Mucosa of gallbladder (tissue), 1 donor: ENCODE data around the gene ING5. TPM values are rescaled to one million over a fixed set of nuclear protein-coding genes. Genes with fewer than 3 reads are reported as not detected.
A peak's percentile ranks its signal among the peaks of the same experiment; 100 is the strongest.
"Not testable (repeated sequence)": the region's sequence is repeated elsewhere in the genome, so short reads cannot be mapped to it uniquely, and the experiment has no call there.

ENCODE experiments used
- DNase-seq: peaks from one replicate; pipeline ENCODE4 v3.0.0-alpha.2; 2020; ENCODE audit warnings: low spot score
- total RNA-seq: library from RNA; stranded (reverse); gene quantifications from one replicate; pipeline ENCODE4 v1.2.1, GENCODE V29; 2021
- donor health status: DM: no; HTN: no; CAD: no.

The ING5 gene
- total RNA-seq: 47.4 TPM

- DNase-seq: peak; percentile 97
Observed at GRCh38 chr2:241701399-241702154, at the start of gene ING5. Gene ING5 (plus strand): TSS chr2:241702039. CDS start chr2:241702066, 27 bp downstream.

- DNase-seq: no peak
Observed at GRCh38 chr2:241652142-241652541, 49.7 kb upstream of the ING5 start.

GRCh38 chr2:241652722-241653121 lies 49.1 kb upstream of the ING5 start:
- no peak for DNase-seq

DNA sequence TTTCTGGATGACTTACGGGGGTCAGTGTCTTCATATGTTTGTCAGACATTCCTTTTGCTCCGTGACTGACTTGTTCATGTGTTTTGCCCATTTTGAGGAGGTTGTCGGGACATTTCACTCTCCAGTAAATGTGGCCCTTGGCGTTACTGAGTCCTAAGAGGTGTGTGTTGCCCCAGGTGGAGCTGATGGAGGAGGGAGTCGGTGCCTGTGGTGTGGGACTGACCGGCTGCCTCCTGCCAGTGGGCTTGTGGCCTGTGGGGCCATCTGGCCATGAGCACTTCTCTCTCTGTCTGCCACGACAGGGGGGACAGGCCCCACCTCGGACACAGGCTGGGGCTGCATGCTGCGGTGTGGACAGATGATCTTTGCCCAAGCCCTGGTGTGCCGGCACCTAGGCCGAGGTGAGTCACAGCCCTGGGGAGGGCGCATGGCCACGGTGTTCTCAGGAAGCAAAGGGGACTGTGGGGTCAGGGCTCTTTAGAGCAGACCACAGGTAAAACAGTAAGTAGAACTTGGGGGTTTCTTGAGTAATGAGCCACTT lies 48.6 kb upstream of the ING5 start:
- DNase-seq: no peak

- no peak for DNase-seq
Observed at GRCh38 chr2:241654551-241654950, 47.3 kb upstream of the ING5 start.

DNA sequence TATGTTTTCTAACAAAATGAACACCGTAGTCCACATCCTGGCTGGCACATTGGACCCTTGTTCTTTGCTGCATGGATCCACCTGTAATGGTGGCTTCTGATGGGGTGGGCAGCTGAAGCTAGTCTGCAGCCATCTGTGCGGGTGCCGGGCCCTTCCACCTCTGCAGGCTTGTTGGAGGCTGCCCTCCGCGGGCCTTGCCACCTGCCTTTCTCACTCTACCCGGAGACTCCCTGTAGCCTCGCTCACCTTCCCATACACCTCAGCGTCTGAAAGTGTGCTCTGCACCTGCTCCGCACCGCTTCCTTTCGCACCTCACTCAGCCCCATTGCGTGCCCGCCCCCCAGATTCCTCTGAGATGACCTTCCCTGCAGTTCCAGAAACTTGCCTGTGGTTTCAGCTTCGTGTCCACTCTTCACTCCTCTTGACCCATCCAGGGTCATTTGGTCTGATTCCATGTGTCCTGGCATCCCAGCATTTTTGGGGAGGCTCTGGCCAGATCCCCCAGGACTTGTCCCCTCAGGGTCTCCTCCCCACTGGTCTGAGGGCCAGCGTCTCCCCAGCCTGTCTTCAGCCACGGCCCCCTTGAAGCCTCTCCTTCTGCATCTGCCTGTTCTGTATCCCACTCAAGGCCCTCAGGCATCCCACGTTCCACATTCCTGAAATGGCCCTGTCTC lies 46.2 kb upstream of the ING5 start:
- DNase-seq: no peak

GRCh38 chr2:241656190-241656741 lies 45.6 kb upstream of the ING5 start:
- no peak for DNase-seq

DNA sequence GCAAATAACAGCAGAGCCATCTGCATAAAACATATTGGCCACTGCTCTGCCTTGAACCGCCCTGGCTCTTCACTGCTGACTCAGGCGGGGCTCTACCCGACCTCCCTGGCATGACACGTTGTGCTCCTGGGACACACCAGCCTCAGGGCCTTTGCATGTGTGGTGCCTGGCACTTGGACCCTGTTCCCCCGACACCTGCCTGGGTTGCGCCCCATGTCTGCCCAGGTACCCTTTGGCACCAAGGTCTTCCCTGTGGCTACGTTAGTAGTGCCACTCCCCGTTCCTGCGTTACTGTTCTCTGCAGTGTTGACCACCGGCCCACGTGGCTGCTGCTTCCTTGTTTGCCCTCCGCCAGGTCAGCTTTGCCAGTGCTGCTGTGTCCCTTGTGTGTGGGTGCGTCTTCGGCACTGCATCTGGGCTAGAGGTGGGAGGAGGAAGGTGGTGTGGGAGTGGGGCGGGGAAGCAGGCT lies 44.0 kb upstream of the ING5 start:
- no peak for DNase-seq

- DNase-seq: no peak
Observed at GRCh38 chr2:241658296-241658695, 43.5 kb upstream of the ING5 start.

DNA sequence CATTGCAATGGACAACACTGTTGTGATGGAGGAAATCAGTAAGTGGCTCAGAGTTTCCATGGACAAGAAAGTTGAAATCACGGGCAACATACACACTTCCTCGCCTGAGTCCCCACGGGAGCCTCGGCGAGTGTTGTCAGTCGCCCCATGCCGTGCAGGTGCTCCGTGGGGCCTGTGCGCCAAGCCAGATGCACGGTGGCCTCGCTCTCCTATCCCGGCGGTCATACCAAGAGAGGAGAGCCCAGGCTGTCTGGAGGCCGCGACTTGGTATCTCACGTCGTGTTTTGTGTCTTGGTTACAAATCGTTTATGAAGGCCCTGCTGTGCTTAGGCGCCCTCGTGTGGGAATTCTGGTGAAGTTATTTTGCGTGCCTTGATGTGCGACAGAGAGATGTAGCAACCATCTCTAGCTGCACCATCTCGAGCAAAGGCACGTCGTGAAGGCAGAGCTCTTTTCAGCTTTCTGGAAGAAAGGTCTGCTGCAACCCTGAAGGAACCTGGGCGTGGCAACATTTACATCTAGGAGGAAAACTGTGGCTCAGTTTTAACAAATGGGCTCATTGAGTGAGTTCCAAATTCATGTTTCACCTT lies 42.6 kb upstream of the ING5 start:
- peak; percentile 67 for DNase-seq

GRCh38 chr2:241660593-241661213 lies 41.1 kb upstream of the ING5 start:
- no peak for DNase-seq

DNA sequence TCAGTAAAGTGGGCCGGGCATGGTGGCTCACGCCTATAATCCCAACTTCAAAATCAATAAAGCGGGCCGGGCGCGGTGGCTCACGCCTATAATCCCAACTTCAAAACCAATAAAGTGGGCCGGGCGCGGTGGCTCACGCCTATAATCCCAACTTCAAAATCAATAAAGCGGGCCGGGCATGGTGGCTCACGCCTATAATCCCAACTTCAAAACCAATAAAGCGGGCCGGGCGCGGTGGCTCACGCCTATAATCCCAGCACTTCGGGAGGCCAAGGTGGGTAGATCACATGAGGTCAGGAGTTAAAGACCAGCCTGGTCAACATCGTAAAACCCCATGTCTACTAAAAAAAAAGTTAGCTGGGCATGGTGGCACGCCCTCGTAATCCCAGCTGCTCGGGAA lies 39.1 kb upstream of the ING5 start:
- DNase-seq: not testable (repeated sequence)

DNA sequence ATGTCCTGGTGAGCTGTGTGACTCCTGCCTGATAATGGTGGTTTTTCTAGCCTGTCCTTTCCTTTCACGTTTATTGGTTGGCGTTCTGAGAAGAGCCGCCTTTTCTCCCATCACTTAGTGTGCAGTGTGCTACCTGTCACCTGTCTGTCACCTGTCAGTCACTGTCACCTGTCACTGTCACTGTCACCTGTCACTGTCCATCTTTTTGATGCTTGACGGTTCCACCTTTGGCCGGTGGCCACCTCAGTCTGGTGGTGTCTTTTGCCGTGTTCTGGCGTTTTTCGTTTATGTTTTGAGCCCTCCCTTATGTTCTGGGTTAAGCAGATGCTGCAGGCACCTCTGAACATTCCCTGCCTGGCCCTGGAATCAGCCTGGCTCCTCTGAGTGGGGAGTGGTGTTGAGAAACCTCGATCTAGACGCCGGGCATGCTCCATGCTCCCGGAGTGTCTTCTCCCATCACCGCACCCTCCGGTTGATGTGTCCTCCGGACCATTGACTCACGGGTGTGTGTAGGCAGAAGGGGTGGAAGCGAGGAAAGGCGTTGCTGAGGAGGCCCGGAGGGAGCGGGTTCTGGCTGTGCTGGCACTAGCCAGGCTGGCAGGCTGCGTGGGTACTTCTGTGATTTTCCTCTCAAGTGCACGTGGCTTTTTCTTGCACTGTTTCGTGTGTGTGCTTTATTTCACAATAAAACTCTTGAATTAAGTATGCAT lies 36.0 kb upstream of the ING5 start:
- DNase-seq: no peak

DNA sequence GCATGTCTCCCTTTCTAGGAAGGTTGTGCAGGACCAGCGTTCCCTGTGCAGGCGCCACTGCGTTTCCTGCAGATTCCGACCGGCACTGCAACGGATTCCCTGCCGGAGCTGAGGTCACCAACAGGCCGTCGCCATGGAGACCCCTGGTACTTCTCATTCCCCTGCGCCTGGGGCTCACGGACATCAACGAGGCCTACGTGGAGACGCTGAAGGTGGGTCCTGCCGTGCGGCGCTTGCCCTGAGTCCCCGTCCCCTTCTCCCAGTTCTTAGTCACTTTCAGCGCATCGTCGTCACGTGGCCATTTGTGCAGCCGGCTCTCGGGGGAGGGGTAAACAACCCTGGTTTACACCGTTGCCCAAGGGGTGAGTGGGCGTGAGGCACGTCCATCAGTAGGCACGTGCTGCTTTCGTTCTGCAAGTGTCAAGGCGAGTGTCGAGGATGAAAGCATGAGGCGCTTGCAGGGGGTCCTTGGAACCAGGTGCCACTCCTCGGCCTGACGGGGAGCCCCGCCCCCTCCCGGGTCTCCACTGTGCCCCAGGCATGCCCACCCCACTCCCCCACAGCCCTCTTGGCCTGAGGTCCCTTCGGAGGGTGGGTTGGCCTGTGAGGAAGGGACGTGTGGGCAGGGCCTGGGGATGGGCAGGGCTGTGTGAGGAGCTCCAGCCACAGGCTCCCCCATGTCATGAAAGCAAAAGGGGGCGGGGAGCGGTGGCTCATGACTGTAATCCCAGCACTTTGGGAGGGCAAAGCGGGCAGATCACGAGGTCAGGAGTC lies 35.0 kb upstream of the ING5 start:
- DNase-seq: no peak

GRCh38 chr2:241668354-241668753 lies 33.5 kb upstream of the ING5 start:
- DNase-seq: no peak

DNA sequence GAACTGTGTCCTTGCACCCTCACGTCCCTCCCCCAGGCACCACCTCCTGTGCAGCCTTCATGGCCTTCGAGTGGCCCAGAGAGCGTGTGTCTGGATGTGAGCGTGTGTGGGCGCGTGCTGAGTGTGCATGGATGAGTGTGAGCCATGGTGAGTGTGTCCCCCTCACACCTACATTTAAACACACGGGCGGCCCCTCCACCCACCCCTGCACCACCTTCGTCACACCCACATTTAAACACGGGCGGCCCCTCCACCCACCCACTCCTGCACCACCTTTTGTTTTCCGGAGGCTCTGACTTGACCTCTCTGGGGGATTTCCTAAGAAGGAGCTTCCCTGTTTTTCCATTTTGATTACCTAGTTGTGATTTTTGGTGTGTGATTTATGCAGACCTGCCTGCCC lies 33.0 kb upstream of the ING5 start:
- no peak for DNase-seq

DNA sequence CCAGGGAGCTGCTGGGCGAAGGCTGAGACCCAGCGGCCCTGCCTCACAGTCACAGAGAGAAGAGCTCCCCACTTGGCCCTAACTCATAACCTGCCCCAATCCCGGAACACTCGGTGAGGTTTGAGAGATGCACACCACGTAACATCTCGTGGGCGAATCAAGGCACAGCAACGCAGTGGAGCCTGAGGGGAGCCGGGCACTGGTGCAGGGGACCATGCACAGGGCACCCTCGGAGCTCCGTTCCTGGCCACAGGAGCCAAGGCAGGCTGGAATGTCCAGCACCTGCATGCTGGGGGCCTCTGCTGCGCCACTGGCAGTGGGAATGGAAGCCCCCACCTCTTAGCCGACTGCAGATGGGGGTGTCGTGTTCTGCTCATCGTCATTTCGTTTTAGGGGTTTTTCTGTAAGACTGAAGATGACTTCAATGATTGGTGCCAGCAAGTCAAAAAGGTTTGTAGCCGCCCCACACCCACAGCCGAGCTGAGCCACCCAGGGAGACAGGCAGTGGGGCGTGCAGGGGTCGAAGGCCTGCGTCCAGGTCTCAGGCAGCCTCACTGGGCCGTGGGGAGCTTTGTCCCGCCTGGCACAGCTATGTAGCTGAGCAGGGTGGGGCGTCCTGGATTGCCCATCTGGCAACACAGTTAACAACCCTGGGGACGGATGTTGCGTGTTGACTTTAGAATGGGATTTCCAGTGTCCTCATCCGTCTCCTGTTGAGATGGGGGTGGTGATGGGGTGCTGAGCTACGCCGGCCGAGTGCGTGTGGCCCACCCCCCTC lies 31.3 kb upstream of the ING5 start:
- no peak for DNase-seq

DNA sequence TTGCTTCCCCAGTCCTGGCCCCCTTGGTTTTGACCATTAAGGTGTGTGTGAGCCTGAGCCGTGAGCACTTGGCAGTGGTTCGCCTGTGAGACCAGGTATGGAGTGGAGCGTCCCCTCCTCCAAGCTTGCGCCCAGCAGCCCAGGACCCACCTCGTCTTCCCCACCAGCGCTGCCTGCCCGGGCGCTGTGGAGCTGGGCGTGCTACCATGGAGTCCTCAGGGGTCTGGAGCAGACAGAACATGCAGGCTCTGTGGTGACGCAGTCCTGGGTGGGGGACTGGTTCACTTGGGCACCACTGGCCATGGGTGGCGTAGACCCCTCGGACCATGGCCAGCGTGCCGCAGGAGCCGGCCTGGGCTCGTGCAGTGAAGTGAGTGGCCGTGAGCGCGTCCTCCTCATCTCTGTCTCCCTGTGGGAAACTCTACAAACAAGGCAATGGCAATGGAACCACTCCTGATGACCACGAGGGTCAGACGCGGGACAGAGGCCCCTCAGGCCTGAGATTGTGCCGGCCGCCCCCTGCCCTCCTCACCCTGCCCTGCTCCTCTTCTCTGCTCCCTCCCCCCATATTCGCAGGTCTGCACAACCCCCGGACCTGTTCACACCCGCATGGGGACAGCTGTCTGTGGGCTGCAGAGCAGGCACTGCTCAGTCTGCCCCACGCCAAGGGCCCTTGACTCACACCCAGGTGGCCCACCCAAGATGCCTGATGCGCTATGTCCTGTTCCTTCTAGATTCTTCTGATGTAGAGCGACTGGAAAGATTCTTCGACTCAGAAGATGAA lies 30.2 kb upstream of the ING5 start:
- DNase-seq: no peak
